Measurements from ENCODE around the gene BOC. TPM values are rescaled to one million over a fixed set of nuclear protein-coding genes. Genes with fewer than 3 reads are reported as not detected.

BOC gene
- total RNA-seq, 2 experiments from 2014 or later, result 0.40 to 0.43 TPM

DNA sequence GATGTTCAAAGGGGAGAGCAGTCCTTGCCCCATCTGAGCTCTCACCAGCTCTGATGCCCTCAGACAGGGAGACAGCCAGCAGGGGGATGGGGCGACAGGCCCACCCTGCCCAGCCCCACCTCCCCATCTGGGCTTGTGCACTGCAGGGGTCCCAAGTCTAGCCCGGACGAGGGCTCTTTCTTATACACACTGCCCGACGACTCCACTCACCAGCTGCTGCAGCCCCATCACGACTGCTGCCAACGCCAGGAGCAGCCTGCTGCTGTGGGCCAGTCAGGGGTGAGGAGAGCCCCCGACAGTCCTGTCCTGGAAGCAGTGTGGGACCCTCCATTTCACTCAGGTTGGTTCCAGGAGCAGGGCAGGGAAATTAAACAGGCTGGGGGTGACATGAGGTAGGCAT lies 73.9 kb downstream of the BOC start:
- Mint-ChIP-seq H3K9me3 (ENCODE audit: low read depth) (no peaks in the 10 kb centered on the region), H3K4me3 (no peak overlapping the region), H3K27me3 (no peaks in the 10 kb centered on the region), H3K27ac (no peak overlapping the region), H3K4me1 (peaks cover 6% of the 10 kb centered on the region), H3K36me3 (ENCODE audit: low read depth) (no peaks in the 10 kb centered on the region)
- intact Hi-C loops (cut with DNase I, micrococcal nuclease), result loop anchor here in 1 of 2 experiments (5.0 kb wide), 1 partner anchor 548 kb away; no protein-coding TSS in a partner anchor
- ChIA-PET CTCF (interaction anchor here (0.7 kb wide), 1 partner anchor 136 kb away, joined by 3 read pairs; no protein-coding TSS in a partner anchor), POLR2A (no interaction called here)
- ATAC-seq (no peak), DNase-seq (no peak)

- ATAC-seq (no peak), DNase-seq (no peak)
- Mint-ChIP-seq H3K36me3 (ENCODE audit: low read depth) (no peaks in the 10 kb centered on the region), H3K4me1 (peaks cover 6% of the 10 kb centered on the region), H3K4me3 (no peak overlapping the region), H3K27me3 (no peaks in the 10 kb centered on the region), H3K9me3 (ENCODE audit: low read depth) (no peaks in the 10 kb centered on the region), H3K27ac (no peak overlapping the region)
- ChIA-PET POLR2A (no interaction called here), CTCF (interaction anchor here (0.7 kb wide), 1 partner anchor 137 kb away, joined by 3 read pairs; no protein-coding TSS in a partner anchor)
- intact Hi-C loops (cut with DNase I, micrococcal nuclease), result loop anchor here in 1 of 2 experiments (5.0 kb wide), 1 partner anchor 548 kb away; no protein-coding TSS in a partner anchor
Measured at GRCh38 chr3:113285741-113286140, 74.4 kb downstream of the BOC start.

DNA sequence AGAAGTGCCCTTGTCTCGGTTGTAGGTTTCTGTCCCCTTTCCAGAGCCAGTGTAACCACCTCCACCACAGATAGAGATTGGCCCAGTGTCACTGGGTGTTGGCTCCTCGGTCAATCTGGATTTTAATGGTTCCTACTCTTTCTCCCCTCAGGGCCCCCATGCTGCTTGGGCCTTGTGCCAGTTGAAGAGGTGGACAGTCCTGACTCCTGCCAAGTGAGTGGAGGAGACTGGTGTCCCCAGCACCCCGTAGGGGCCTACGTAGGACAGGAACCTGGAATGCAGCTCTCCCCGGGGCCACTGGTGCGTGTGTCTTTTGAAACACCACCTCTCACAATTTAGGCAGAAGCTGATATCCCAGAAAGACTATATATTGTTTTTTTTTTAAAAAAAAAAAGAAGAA lies 75.2 kb downstream of the BOC start:
- no peak for DNase-seq
- ChIA-PET CTCF (interaction anchor here (0.6 to 0.7 kb wide), 2 partner anchors 135 to 461 kb away, joined by 3 read pairs; no protein-coding TSS in a partner anchor), POLR2A (no interaction called here)
- no peak for ATAC-seq
- H3K27ac Mint-ChIP-seq, result no peak overlapping the region
- no peaks in the 10 kb centered on the region for H3K27me3 Mint-ChIP-seq
- no peaks in the 10 kb centered on the region for H3K9me3 Mint-ChIP-seq (ENCODE audit: low read depth)
- intact Hi-C loops (cut with DNase I, micrococcal nuclease), result loop anchor here in 1 of 2 experiments (5.0 kb wide), 1 partner anchor 549 kb away; no protein-coding TSS in a partner anchor
- no peaks in the 10 kb centered on the region for H3K36me3 Mint-ChIP-seq (ENCODE audit: low read depth)
- peaks cover 6% of the 10 kb centered on the region for H3K4me1 Mint-ChIP-seq
- H3K4me3 Mint-ChIP-seq, result no peak overlapping the region

DNA sequence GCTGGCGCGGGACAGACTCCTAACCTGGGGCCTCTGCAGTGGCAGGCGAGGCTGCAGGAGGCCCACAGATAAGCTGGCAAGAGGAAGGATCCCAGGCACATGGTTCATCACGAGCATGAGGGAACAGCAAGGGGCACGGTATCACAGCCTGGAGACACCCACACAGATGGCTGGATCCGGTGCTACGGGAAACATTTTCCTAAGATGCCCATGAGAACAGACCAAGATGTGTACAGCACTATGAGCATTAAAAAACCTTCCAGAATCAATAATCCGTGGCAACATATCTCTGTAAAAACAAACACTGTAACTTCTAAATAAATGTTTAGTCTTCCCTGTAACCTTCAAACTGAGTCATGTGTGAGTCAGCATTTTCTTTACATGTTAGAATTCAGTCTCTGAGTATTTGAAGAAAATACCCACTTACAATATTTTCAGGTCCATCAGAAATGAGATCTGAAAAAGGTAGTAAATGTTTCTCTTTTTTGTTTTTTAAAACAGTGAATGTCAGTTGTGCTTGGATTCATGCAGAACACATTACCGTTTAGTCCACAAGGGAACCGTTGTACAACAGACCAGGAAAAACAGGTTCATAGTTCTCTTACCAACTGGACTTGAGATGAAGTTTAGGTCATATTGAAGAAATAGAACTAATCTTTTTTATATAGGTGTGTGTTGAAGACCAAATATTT lies 75.9 kb downstream of the BOC start:
- intact Hi-C loops (cut with DNase I, micrococcal nuclease), result loop anchor here in 1 of 2 experiments (5.0 kb wide), 1 partner anchor 550 kb away; no protein-coding TSS in a partner anchor
- ATAC-seq, result no peak
- H3K27ac Mint-ChIP-seq, result no peak overlapping the region
- no peaks in the 10 kb centered on the region for H3K36me3 Mint-ChIP-seq (ENCODE audit: low read depth)
- ChIA-PET POLR2A (no interaction called here), CTCF (interaction anchor here (0.6 to 3.7 kb wide), 13 partner anchors 10 to 411 kb away, joined by 3 to 31 read pairs (median 7); no protein-coding TSS in a partner anchor)
- H3K4me1 Mint-ChIP-seq, result peaks cover 6% of the 10 kb centered on the region
- H3K27me3 Mint-ChIP-seq, result no peaks in the 10 kb centered on the region
- DNase-seq, result no peak
- H3K9me3 Mint-ChIP-seq (ENCODE audit: low read depth), result no peaks in the 10 kb centered on the region
- no peak overlapping the region for H3K4me3 Mint-ChIP-seq

GRCh38 chr3:113287803-113288648 lies 76.7 kb downstream of the BOC start:
- intact Hi-C loops (cut with DNase I, micrococcal nuclease), result loop anchor here (1.0 to 5.0 kb wide), 5 partner anchors 152 to 645 kb away; no protein-coding TSS in a partner anchor
- no peaks in the 10 kb centered on the region for H3K27me3 Mint-ChIP-seq
- H3K4me1 Mint-ChIP-seq, result peaks cover 6% of the 10 kb centered on the region
- ChIA-PET CTCF (interaction anchor here (0.5 to 3.7 kb wide), 54 partner anchors 10 to 705 kb away, joined by 3 to 31 read pairs (median 4); no protein-coding TSS in a partner anchor), POLR2A (no interaction called here)
- DNase-seq, result peak; percentile 67
- no peaks in the 10 kb centered on the region for H3K9me3 Mint-ChIP-seq (ENCODE audit: low read depth)
- H3K27ac Mint-ChIP-seq, result no peak overlapping the region
- no peak for ATAC-seq
- H3K4me3 Mint-ChIP-seq, result no peak overlapping the region
- H3K36me3 Mint-ChIP-seq (ENCODE audit: low read depth), result no peaks in the 10 kb centered on the region

DNA sequence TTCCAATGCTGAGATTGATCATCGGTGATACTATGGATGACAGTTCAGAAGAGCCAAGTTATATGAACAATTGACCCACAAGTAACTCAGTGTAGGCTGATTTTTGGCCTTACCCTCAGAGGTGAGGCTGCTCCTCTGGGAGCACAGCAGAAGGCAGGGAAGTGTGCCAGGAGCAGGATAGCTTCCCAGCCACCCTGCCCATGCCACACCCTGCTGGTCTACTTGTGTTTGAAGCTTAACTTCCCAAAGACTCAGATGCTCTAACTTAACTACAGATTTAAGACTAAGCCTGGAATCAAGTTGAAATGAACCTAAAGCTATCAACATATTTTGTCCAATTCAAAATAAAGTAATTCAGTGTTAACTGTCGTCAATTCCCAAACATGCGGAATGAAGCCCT lies 77.5 kb downstream of the BOC start:
- CTCF ChIA-PET, result interaction anchor here (0.6 to 3.7 kb wide), 43 partner anchors 8 to 706 kb away, joined by 3 to 31 read pairs (median 5); no protein-coding TSS in a partner anchor
- intact Hi-C loops (cut with DNase I, micrococcal nuclease), result loop anchor here (1.0 to 5.0 kb wide), 5 partner anchors 153 to 646 kb away; no protein-coding TSS in a partner anchor
- Mint-ChIP-seq H3K9me3 (ENCODE audit: low read depth) (no peaks in the 10 kb centered on the region), H3K4me3 (no peak overlapping the region), H3K4me1 (peaks cover 6% of the 10 kb centered on the region), H3K27me3 (no peaks in the 10 kb centered on the region), H3K36me3 (ENCODE audit: low read depth) (no peaks in the 10 kb centered on the region), H3K27ac (no peak overlapping the region)
- POLR2A ChIA-PET, result no interaction called here
- DNase-seq, result no peak
- no peak for ATAC-seq

DNA sequence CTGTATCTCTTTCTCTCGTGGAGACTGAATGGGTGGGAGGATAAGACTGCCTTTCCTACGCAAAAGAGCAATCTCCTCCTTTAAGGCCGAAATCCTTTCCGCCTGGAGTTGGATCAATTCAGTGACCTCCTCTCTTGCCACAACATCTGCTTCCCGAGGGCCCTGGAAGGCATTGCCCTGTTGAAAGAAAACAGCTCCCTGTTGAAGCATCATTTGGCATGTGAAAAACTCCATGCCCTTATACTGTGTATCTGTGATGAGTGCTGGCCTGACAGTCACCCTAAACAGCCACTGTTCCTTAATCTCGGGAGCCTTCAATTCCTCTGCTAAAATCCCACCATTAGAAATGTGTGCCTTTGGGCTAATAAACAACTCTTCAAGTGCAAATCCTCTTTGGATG lies 80.2 kb downstream of the BOC start:
- no peak for DNase-seq
- H3K4me1 Mint-ChIP-seq, result peaks cover 6% of the 10 kb centered on the region
- no peaks in the 10 kb centered on the region for H3K36me3 Mint-ChIP-seq (ENCODE audit: low read depth)
- intact Hi-C loops (cut with DNase I, micrococcal nuclease), result no loop called here
- H3K4me3 Mint-ChIP-seq, result no peak overlapping the region
- H3K27me3 Mint-ChIP-seq, result no peaks in the 10 kb centered on the region
- POLR2A ChIA-PET, result no interaction called here
- H3K9me3 Mint-ChIP-seq (ENCODE audit: low read depth), result no peaks in the 10 kb centered on the region
- CTCF ChIA-PET, result no interaction called here
- no peak for ATAC-seq
- H3K27ac Mint-ChIP-seq, result no peak overlapping the region

DNA sequence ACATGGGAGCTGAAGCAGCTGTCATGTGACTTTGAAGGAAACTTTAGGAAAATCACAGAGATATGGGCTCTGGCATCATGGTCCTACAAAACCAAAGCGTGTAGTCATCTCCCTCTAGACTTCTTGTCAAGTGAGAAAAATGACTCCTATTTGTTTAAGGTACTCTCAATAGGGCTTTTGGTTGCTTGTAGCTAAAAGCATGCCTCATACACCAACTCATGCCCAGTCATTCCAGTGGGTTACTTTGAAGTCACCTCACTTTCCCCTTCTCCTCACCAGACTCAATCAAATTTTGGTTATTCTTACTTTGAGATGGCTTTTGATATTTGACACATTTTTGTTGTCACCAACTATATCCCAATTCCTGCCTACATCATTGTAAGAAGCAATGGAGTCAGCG lies 81.6 kb downstream of the BOC start:
- H3K27ac Mint-ChIP-seq, result no peak overlapping the region
- no peak overlapping the region for H3K4me3 Mint-ChIP-seq
- intact Hi-C loops (cut with DNase I, micrococcal nuclease), result no loop called here
- H3K9me3 Mint-ChIP-seq (ENCODE audit: low read depth), result no peaks in the 10 kb centered on the region
- H3K36me3 Mint-ChIP-seq (ENCODE audit: low read depth), result no peaks in the 10 kb centered on the region
- no peak for DNase-seq
- H3K27me3 Mint-ChIP-seq, result no peaks in the 10 kb centered on the region
- peak; percentile 42 for ATAC-seq
- no peaks in the 10 kb centered on the region for H3K4me1 Mint-ChIP-seq
- CTCF ChIA-PET, result interaction anchor here (1.0 to 2.1 kb wide), 5 partner anchors 13 to 159 kb away, joined by 3 to 6 read pairs (median 5); no protein-coding TSS in a partner anchor
- POLR2A ChIA-PET, result no interaction called here

- H3K27ac Mint-ChIP-seq, result no peak overlapping the region
- H3K36me3 Mint-ChIP-seq (ENCODE audit: low read depth), result no peaks in the 10 kb centered on the region
- no peaks in the 10 kb centered on the region for H3K4me1 Mint-ChIP-seq
- ChIA-PET POLR2A (no interaction called here), CTCF (interaction anchor here (0.6 to 2.1 kb wide), 7 partner anchors 13 to 376 kb away, joined by 3 to 6 read pairs (median 4); no protein-coding TSS in a partner anchor)
- no peak overlapping the region for H3K4me3 Mint-ChIP-seq
- intact Hi-C loops (cut with DNase I, micrococcal nuclease), result no loop called here
- H3K9me3 Mint-ChIP-seq (ENCODE audit: low read depth), result no peaks in the 10 kb centered on the region
- DNase-seq (no peak), ATAC-seq (no peak)
- no peaks in the 10 kb centered on the region for H3K27me3 Mint-ChIP-seq
Measured at GRCh38 chr3:113293348-113293747, 82.0 kb downstream of the BOC start.

DNA sequence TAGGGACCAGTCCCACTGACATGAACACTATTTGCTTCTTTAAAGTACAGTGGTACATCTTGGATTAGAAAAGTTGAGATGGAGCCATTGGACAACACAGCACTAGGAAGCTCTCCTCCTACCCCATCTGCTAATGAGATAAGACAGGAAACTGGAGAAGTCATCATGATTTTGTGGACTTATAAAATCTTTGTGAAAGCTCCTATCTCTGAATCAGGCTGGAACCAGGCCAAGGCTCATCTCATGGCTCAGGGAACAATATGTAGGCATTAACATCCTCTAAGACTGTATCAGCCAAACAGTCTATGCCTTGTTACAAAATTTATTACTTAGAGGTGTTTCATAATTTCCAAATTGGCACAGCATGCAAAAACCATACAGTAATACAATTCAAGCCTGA lies 84.1 kb downstream of the BOC start:
- ATAC-seq (no peak), DNase-seq (no peak)
- ChIA-PET CTCF (interaction anchor here (0.6 kb wide), 1 partner anchor 176 kb away, joined by 3 read pairs; no protein-coding TSS in a partner anchor), POLR2A (no interaction called here)
- H3K27ac Mint-ChIP-seq, result no peak overlapping the region
- H3K27me3 Mint-ChIP-seq, result no peaks in the 10 kb centered on the region
- no peaks in the 10 kb centered on the region for H3K9me3 Mint-ChIP-seq (ENCODE audit: low read depth)
- no peak overlapping the region for H3K4me3 Mint-ChIP-seq
- H3K36me3 Mint-ChIP-seq (ENCODE audit: low read depth), result no peaks in the 10 kb centered on the region
- no peaks in the 10 kb centered on the region for H3K4me1 Mint-ChIP-seq
- intact Hi-C loops (cut with DNase I, micrococcal nuclease), result no loop called here

GRCh38 chr3:113297287-113297686 lies 85.9 kb downstream of the BOC start:
- ChIA-PET CTCF (interaction anchor here (0.8 kb wide), 1 partner anchor 74 kb away, joined by 3 read pairs; no protein-coding TSS in a partner anchor), POLR2A (no interaction called here)
- Mint-ChIP-seq H3K9me3 (ENCODE audit: low read depth) (no peaks in the 10 kb centered on the region), H3K27ac (no peak overlapping the region), H3K36me3 (ENCODE audit: low read depth) (peaks cover 3% of the 10 kb centered on the region), H3K4me3 (no peak overlapping the region), H3K27me3 (no peaks in the 10 kb centered on the region), H3K4me1 (no peaks in the 10 kb centered on the region)
- no peak for DNase-seq
- ATAC-seq, result no peak
- intact Hi-C loops (cut with DNase I, micrococcal nuclease), result no loop called here

Data from activated CD4-positive, alpha-beta T cell treated with anti-CD3 and anti-CD28 coated beads for 36 hours (primary cell).